HG03575 (cell line): ENCODE measurements around the gene TMEM244.
"Not testable (repeated sequence)": the region's sequence is repeated elsewhere in the genome, so short reads cannot be mapped to it uniquely, and the experiment has no call there.

ENCODE experiments used
- ATAC-seq: cut with Tn5 transposase; IDR thresholded peaks from one replicate; pipeline ENCODE4 v1.9.1; 2021; ENCODE audit not compliant: unreplicated experiment, insufficient number of reproducible peaks, low FRiP score; ENCODE audit errors: extremely low read depth

The TMEM244 gene

GRCh38 chr6:129872586-129872985 lies 11.5 kb upstream of the TMEM244 start:
- no peak for ATAC-seq

GRCh38 chr6:129871221-129871620 lies 10.1 kb upstream of the TMEM244 start:
- no peak for ATAC-seq

GRCh38 chr6:129867403-129867802 lies 6.3 kb upstream of the TMEM244 start:
- no peak for ATAC-seq

GRCh38 chr6:129866688-129867087 lies 5.6 kb upstream of the TMEM244 start:
- ATAC-seq, result no peak

- ATAC-seq, result no peak
Observed at GRCh38 chr6:129866256-129866655, 5.1 kb upstream of the TMEM244 start.

GRCh38 chr6:129865013-129865412 lies 3.9 kb upstream of the TMEM244 start:
- no peak for ATAC-seq

GRCh38 chr6:129863664-129864063 lies 2.5 kb upstream of the TMEM244 start:
- ATAC-seq, result no peak

- no peak for ATAC-seq
Observed at GRCh38 chr6:129859524-129859923, 1.6 kb downstream of the TMEM244 start.

GRCh38 chr6:129857838-129858237 lies 3.3 kb downstream of the TMEM244 start:
- no peak for ATAC-seq

GRCh38 chr6:129853996-129854711 lies 7.0 kb downstream of the TMEM244 start:
- no peak for ATAC-seq

GRCh38 chr6:129852257-129852858 lies 8.8 kb downstream of the TMEM244 start:
- ATAC-seq, result no peak

GRCh38 chr6:129849456-129849855 lies 11.7 kb downstream of the TMEM244 start:
- ATAC-seq, result no peak

- no peak for ATAC-seq
Observed at GRCh38 chr6:129846761-129847160, 14.4 kb downstream of the TMEM244 start.

GRCh38 chr6:129845696-129846095 lies 15.4 kb downstream of the TMEM244 start:
- ATAC-seq, result no peak

- no peak for ATAC-seq
Observed at GRCh38 chr6:129844118-129844891, 16.8 kb downstream of the TMEM244 start.

GRCh38 chr6:129843573-129843972 lies 17.5 kb downstream of the TMEM244 start:
- ATAC-seq, result no peak

GRCh38 chr6:129842881-129843409 lies 18.2 kb downstream of the TMEM244 start:
- no peak for ATAC-seq

GRCh38 chr6:129842137-129842536 lies 19.0 kb downstream of the TMEM244 start:
- no peak for ATAC-seq

GRCh38 chr6:129839562-129839961 lies 21.6 kb downstream of the TMEM244 start:
- not testable (repeated sequence) for ATAC-seq

- ATAC-seq, result no peak
Observed at GRCh38 chr6:129835691-129836090, 25.4 kb downstream of the TMEM244 start.
